ENCODE data around the gene ITPR3.

The ITPR3 gene

DNA sequence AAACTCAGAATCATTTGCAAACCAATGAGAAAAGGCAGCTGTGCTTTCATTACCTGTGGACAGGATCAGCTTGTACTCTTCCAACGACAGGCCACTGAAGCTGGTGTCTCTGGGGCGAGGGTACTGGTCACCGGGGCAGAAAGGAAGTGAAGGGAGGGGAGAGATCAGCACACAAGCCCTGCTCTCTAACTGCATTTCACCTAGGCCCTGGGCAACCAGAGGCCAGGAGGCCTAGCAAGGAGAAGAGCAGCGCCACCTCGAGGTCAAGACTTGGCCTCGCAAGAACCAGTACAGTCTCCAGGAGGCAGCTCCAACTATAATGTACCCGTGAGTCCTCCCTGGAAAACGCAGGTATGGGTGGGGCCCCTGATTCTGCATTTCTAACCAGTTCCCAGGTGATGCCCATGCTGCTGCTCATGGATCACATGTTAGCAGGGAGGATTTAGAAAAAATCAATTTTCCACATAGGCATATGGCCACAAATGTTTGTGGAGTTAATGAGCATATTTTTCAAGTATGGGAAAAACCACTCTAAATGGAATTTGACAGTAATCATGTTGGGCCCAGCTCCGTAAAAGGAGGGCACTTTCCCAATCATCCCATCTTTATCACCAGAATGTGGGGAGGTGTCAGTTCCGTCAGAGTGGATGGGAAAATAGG is 79.4 kb downstream of the ITPR3 start:
- peak; percentile 25 for DNase-seq (ENCODE audit: low spot score)

DNA sequence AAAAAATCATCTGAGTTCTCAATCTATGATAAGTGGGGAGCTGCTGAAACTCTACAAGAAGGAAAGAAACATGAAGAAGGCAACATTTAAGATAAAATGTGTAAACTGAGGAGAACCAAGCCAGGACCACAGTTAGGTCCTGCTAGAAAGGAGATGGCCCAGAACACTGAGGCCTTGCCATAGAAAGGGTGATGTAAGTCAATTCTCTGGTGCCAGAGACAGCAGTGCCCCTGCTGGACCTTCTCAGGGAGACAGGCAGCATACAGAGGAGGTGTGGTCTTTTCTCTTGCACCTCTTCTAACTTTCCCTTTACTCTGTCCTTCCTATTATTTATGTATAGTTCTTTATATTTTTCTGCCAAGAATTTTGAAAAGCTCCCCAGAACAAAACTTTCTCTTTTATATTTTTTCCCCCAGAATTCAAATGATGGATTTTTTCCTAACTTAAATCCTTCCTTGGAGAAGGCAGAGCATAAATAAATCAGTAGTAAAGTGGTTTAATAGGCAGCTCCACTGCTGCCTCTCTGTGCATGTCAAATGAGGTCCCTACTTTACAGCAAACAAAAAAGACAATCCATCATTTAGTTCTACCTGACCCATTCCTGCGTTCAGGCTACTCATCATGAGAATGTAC is 81.3 kb downstream of the ITPR3 start:
- peak; percentile 76 for DNase-seq (ENCODE audit: low spot score)

DNA sequence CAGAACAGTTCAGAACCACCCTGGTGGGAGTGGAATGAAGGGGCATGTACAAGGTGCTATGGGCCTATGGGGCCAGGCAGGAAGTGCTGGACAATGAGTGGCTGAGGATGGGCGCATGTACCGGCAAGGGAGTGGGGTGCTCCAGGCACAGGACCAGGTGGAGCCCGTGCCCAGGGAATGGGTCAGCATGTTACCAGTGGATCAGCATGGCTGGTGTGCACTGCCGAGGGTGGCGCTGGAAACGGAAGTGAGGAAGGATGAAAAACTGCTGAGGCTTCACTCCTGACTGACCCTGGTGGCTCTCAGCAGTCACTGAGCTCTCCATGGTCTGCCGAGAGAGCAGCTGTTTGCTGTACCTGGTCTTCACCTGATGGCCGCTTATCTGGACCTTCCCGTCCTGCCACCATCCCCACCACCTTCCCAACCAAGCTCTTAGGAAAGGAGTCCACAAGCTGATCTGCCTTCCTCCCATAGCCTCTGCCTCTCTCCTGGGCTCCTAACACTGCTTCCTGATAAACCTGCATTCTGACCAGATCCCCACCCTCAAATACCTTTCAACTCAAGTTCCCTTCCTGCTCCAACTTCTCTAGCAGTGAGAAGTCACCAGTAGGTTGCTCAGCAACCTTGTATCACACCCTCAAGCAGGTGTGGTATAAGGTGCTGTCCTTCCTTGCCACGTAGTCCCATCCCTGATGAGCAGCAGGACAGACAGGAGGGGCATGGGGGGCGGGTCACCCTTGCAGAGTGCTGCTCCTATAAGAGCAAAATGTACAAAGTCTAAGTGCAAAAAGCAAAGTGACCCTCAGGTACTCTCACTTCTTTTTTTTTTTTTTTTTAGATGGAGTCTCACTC is 83.3 kb downstream of the ITPR3 start:
- DNase-seq (ENCODE audit: low spot score), result no peak

DNA sequence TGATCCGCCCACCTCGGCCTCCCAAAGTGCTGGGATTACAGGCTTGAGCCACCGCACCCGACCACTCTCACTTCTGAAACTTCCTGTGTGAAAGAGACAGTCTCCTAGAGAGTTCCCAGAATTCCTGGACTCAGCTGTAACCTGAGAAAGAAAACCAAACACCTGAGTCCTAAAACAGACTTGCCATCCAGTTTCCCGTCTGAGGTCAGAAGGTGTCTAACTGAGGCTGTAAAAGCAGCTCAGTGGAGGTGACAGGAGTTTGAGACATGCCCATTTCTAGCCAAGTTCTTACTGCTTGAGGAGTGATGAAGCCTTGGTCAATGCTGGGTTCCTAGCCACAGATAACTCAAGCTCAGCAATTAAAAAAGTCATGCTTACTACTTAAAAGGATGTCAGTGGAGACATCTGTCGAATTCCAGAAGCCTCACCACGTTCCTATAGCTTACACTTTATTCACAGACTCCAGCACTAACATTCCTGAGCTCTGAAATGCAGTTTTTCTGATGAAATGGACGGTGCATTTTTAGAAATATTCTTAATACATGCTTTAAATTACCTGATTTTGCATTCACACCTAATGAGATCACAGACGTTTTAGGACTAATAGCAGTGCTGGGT is 84.3 kb downstream of the ITPR3 start:
- DNase-seq (ENCODE audit: low spot score), result no peak

DNA sequence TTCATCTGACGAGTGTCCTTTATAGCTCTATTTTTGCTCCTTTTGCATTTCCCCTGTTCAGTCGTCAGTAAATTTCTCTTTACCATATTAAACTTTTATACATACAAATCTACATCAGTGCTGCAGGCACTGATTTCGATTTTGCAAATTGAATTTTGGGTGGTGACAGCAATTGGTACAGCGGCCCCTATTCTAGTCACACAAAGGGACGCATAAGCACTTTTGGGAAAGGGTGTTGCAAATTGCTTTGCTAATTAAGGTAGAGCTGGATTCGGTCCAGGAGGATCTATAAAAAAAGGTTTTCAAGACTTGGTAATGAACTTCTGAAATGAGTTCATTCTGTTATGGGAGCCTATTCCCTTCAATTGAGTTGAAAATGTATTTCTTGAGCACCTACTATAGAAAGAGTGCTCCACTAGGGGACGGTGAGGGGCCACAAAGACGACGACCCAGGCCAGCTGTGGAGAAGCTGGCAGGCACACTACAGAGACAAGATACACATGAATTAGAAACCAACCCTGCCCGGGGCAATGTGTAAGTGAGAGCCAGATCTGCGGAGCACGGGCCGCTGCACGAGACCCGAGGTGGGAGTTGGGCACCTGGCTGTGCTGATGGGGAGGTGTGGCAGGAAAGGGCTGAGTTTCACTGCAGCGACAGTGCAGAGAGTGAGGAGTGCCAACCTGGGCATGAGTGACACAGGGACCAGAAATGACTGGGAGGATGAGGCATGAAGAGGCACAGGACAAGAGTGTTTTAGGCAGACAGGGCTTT is 85.0 kb downstream of the ITPR3 start:
- no peak for DNase-seq (ENCODE audit: low spot score)

DNA sequence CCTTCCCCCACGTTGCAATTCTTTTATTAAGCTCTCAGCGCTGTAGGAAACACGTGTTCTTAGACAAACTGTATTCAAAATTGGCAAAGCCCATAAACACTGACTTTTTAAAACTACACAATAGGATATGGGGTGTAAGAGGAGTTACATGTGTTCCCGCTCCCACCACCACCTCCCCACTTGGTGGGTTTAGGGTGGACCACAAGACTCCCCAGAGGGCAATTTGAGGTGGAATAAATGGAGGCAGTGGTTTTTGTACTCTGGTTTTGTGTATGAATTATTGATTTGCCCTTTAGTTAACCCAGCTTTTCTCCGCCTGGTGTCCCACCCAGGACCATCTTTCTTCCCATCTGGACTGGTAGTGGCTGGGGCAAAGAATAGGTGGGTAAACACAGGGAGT is 86.6 kb downstream of the ITPR3 start:
- no peak for DNase-seq (ENCODE audit: low spot score)

DNA sequence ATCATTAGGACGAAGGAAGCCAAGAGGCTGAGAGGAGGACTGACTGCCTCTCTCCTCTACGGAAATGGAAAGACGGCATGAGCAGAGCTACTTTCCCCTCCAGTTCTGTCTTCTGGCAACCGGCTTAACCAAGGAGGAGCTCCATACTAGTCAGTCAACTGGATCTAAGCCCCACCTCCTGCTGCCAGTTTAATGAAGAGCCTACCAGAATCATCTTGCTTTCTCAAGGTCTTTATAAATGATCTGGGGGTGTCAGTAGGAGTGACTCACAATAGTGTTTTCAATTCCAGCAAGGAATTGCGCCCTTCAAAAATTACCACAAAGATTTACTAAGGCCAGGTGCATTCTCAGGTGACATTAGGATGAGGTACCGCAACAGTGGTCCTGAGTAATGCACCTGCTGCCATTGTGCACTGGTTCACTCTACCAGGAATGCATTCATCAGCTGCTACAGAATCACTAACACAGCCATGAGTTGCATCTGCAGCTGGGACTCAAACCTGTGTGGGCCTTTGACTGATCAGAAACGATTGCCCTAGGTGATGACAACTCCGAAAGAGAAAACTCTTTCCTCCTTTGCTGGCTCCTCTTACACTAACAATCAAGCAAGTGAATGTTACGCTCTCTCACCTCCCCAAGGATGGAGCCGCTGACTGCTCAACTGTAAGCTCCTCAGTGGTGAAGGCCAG is 87.5 kb downstream of the ITPR3 start:
- DNase-seq (ENCODE audit: low spot score), result no peak

DNA sequence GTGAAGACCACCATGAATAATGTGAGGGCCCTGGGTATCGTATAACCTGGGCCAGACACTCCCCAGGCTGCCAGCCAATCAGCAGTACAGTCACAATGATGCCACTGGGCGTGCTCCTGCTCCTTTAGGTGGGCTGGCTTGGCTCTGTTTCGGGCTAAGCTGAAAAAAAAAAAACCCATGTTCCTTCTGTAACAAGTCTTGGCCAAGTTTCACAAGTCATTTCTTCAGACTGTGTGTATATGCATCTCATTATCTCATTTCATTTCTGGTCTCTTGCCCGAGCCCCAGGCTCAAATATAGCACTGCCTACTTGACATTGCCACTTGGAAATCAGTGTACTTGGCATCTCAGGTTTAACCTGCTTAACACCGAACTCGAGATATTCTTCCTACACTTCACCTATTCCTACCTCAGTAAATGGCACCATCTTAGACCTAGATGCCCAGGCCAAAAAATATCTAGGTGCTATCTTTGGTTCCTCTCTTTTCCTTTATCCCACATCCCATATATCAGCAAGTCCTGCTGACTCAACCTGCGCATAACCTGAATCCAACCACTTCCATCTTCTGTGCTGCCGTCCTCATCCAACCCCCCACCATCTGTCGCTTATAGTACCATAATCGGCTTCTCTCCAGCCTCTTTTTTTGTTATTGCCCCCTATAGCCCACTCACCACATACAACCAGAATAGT is 88.6 kb downstream of the ITPR3 start:
- DNase-seq (ENCODE audit: low spot score), result no peak

DNA sequence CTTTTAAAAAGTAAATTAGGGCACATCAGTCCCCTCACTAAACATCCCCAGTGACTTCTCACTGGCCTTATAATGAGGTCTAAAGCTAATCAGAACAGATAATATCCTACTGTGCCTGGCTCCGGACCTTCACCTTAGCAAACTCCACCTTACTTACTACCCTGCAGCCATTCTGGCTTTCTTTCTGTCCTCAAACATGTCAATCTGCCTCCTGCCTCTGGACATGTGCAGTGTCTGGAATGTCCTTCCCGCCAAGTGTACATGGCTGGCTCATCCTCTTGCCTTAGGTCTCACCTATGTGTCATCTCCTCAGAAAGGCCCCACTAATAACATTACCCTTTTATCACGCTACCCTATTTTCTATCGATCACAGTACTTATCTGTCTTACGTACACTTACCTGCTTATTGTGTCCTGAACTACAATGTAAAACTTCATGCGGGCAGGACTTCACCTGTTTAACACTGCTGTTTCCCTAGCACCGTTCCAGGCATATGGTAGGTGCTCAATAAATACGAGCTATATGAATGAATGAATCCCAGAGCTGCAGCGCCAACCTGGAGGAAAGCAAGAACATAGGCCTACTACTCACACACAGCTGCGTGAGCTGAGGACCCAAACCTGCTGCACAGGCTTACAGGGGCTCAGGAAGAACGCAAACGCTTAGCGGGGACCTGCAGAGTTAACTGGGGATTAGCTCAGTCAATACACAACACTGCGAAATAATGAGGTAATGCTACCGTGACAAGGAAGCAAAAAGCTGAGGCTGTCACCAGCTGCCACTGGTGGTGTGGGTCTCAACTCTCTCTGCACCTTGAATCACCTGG is 89.4 kb downstream of the ITPR3 start:
- DNase-seq (ENCODE audit: low spot score), result no peak

DNA sequence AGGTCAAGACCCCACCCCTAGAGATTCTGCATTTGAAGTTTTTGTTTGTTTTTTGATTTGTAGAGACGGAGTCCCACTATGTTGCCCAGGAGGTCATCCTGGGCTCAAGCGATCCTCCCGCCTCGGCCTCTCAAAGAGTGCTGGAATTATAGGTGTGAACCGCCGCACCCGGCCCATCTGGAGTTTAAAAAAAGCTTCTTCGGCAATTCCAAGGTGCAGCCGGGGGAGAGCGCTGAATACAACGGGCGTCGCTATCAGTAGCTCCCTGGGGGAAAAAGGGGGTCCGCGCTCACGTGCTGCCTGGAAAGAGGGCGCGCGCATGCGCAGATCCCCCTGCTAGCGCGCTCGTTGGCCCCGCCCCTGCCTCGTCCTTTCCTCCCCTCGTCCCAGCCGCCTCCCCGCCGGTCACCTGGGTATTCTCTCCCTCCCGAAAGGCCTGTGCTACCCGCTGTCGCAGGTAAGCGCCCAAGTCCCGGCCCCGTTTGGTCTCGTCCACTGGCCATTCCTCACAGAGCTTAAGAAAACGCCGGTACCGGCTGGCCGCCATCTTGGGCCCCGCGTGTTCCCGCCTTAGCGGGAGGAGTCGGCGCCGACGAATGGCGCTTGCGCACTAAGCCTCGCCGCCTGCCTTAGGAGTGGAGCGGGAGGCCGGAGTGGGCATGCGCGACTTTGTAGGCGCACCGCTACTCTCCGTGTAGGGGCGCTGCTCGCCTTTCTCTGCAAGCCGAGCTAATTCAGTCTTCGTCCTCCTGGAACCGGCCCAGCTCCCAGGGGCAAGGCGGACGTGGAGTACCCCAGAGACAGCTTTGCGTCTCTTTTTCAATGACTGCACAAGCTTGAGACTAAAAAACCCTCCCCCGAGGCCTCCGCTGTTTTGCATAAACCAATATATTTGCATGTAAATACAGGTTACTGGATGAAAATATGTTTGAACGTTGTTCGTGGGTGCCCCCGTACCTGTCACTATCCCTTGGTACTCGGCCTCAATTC is 90.3 kb downstream of the ITPR3 start, which contains the start of gene UQCC2:
UQCC2 (minus strand) TSS at position 561 of the 990 bp plus-strand sequence; CDS start at position 547, 14 bp downstream.
- peak; percentile 79 for DNase-seq (ENCODE audit: low spot score)

DNA sequence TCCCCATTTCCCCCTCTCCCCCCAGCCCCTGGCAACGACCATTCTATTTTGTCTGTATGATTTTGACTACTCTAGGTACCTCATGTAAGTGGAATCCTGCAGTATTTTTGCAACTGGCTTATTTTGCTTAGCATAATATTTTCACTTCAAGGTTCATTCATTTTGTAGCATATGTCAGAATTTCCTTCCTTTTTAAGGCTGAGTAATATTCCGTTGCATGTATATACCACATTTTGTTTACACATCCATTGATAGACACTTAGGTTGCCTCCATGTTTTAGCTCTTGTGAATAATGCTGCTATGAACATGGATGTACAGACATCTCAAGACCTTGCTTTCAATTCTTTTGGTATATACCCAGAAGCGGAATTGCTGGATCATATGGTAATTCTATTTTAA is 91.8 kb downstream of the ITPR3 start:
- no peak for DNase-seq (ENCODE audit: low spot score)

DNA sequence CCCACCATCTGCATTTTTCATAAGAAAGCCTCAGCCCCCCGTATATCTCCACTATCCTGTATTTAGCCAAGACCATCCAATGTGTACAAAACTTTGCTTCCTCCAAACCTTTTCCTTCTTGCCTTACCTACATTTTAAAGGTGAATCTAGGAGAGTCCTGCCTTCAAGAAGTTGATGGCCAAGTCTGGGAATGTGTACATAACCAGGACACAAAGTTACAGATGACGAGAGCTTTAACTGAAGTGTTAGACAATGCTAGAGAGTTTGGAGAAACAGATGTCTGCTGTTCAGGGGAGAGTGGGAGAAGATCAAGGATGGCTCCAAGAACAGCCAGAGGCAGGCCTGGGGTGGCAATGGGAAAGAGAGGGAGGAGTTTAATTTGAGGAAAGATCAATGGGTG is 92.7 kb downstream of the ITPR3 start:
- DNase-seq (ENCODE audit: low spot score), result no peak

DNA sequence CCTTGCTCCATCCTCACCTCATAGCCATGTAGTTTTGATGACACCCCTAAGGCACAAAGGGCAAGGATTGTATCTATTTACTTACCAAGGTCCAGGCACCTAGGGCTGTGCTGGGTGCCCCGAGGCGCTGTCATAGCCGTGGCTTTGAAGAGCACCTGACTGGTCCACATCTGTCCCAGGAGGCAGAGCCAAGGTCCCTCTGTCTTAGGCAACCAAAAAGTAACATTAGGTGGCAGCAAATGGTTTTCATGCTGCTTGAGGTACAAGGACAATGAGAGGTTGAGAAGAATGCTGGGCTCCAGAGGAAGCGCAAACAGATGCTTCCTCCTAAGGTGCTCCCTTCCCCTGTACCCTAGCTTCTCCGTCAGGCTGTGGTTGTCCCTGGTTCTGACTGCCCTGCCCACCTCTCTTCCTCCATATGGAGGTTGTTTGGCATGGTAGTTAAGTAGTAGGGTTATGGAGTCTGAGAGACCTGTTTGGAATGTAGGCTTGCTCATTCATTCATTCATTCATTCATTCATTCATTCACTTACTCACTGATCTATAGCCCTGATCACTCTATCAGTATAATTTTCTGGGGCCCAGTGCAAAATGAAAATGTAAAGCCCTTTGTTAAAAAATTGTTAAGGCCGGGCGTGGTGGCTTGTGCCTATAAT is 93.4 kb downstream of the ITPR3 start:
- DNase-seq (ENCODE audit: low spot score), result no peak

DNA sequence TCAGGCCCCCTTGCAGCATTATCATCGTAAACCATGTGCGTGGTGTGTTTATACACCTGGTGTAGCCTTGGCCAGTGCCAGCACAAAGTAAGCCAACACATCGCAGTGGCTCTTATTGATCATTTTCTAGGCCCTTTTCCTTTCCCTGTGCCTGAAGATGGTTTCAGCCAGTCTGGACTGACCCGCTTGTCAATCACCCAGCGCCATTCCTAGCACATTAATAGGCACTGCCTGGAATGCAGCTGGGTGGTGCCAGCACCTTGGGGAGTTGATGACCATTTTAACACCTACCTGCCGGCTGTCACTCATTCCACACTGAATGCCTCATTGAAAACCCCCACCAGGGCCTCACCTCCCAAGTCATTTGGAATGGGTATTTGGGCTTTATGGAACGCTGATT is 95.3 kb downstream of the ITPR3 start:
- no peak for DNase-seq (ENCODE audit: low spot score)

DNA sequence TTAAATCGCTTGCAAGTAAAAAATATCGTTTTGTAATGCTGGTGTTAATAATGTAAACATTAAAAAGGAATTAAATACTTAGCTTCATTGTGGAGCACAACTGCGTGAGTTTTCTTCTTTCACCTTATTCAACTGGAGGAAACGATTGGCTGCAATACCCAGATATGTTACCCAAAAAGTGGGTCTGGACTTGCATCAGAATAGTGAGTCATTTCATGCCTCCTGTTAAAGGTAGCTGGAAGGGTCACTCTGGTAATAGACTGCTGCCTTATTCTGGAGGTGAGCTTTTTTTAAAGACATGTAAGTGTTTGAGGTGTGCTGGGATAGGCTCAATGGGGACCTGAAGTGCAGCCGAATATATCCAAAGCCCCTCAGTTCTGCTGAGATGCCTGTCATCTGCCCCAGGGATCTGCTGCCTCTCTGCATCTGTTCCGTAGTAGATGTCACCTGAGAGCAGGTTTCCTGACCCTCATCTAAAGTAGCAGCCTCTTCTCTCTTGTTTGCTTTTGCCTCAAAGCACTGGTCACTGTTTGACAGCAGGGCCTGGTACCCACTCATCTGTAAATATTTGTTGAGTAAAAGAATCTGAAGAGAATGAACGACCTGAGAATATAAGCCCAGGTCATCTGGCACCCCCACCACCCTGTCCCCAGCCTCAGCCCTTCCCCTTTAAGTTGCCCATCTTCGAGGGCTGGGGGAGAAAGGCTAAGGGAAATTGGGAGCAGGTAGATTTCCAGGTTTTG is 95.9 kb downstream of the ITPR3 start:
- no peak for DNase-seq (ENCODE audit: low spot score)

DNA sequence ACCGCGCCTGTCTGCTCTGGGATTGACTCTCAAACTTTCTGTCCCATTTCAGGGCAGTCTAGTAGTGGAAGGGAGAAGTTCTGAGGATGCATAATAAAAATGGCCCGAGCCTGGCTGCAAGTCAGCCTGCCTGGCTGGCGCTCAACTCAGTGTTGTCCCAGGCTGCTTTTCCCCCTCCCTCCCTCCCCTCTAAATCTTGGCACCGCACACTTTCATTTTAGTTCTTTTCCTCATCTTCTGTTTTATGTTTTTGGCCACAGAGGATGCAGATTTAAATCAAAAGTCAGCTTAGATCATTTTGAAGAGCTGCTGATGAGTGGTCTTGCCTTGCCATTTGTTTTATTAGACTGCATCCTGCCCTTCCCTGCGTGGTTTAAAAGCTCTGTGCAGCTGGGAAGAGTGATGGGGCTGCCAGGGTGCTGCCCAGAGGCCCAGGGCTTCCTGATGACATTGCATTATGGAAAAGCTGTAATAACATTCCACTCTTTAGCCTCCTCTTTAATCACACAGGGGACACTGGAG is 96.9 kb downstream of the ITPR3 start:
- no peak for DNase-seq (ENCODE audit: low spot score)

DNA sequence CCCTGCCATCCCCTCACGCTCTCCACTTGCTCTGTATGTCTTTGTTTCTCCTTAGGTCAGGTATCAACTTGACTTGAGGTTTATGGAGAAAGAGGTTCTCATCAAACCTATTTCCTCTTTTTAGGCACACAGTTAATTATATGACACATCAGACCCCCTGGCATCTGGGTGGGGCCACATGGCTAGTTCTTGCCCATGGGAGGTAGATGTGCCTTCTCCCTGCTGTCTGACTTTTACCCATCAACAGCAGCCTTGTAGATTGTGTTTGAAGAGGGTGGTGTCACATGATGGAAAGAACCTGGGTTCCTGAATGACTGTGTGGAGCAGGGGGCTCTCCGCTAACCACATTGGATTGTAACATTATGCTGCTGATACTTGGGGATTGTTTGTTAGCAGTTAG is 97.6 kb downstream of the ITPR3 start:
- no peak for DNase-seq (ENCODE audit: low spot score)
